HFFc6 (cell line): ENCODE measurements around the gene CLIC3. TPM values are rescaled to one million over a fixed set of nuclear protein-coding genes. Genes with fewer than 3 reads are reported as not detected.

Source experiments
- DNase-seq: peaks from one replicate; pipeline ENCODE4 v3.0.0-alpha.2; 2018
- H3K27ac Mint-ChIP-seq: 2 replicates; pipeline ENCODE4 v1.8.0; 2020; ENCODE audit warnings: mild to moderate bottlenecking, mixed read lengths
- H3K27me3 Mint-ChIP-seq: 2 replicates; pipeline ENCODE4 v1.8.0; 2021; ENCODE audit warnings: mild to moderate bottlenecking, moderate library complexity, mixed read lengths; ENCODE audit not compliant: insufficient read depth
- H3K36me3 Mint-ChIP-seq: 2 replicates; pipeline ENCODE4 v1.8.0; 2021; ENCODE audit warnings: low read depth, mixed read lengths
- H3K4me1 Mint-ChIP-seq: 2 replicates; pipeline ENCODE4 v1.8.0; 2020; ENCODE audit warnings: low read depth, mixed read lengths
- H3K4me3 Mint-ChIP-seq: 2 replicates; pipeline ENCODE4 v1.8.0; 2020; ENCODE audit warnings: mild to moderate bottlenecking, moderate library complexity, mixed read lengths
- H3K9me3 Mint-ChIP-seq: 2 replicates; pipeline ENCODE4 v1.8.0; 2020; ENCODE audit warnings: mild to moderate bottlenecking, mixed read lengths
- total RNA-seq, 6 experiments: library from RNA; stranded (reverse); fragmentation: NEBNext Ultra II Directional; extraction: Animal tissue kit (Norgen Biotek cat#: 25700); gene quantifications; 2 replicates in 1 of 6; 3 replicates in 5 of 6; pipeline ENCODE4 v1.2.3, GENCODE V29; 2021
- TF ChIP-seq, protein P1 (sequence below): fragments of 200-600 bp; sonication (generic); IDR thresholded peaks from 2 replicates; pipeline ENCODE4 v1.5.0; 2021; ENCODE audit warnings: antibody characterized with exemption, mild to moderate bottlenecking

CLIC3 gene
- total RNA-seq, 6 experiments from 2014 or later, result 2.7 to 14.6 (median 4.0) TPM

DNA sequence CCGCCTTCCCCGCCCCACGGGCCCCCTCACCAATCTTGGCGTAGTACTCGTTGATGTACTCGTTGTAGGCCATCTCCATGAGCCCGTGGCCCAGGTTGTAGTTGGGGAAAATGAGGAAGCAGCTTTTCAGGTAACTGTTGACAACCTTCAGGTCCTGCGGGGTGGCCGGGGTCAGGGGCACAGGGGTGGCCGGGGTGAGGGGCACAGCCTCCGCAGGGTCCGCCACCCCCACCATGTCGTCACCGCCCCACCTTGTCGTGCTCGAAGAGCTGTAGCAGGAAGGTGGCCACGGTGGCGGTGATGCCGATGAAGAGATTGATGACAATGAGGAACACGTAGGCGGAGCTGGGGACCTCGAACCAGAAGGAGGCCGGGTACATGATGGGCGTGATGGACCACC, 14.8 kb upstream of the CLIC3 start:
- Mint-ChIP-seq H3K36me3 (peaks cover 9% of the 10 kb centered on the region; the same call in 1 of the 2 replicates), H3K27ac (no peak overlapping the region), H3K4me1 (no peaks in the 10 kb centered on the region), H3K27me3 (no peaks in the 10 kb centered on the region), H3K4me3 (no peak overlapping the region), H3K9me3 (no peaks in the 10 kb centered on the region)
- DNase-seq, result no peak
- TF ChIP-seq, protein P1, sequence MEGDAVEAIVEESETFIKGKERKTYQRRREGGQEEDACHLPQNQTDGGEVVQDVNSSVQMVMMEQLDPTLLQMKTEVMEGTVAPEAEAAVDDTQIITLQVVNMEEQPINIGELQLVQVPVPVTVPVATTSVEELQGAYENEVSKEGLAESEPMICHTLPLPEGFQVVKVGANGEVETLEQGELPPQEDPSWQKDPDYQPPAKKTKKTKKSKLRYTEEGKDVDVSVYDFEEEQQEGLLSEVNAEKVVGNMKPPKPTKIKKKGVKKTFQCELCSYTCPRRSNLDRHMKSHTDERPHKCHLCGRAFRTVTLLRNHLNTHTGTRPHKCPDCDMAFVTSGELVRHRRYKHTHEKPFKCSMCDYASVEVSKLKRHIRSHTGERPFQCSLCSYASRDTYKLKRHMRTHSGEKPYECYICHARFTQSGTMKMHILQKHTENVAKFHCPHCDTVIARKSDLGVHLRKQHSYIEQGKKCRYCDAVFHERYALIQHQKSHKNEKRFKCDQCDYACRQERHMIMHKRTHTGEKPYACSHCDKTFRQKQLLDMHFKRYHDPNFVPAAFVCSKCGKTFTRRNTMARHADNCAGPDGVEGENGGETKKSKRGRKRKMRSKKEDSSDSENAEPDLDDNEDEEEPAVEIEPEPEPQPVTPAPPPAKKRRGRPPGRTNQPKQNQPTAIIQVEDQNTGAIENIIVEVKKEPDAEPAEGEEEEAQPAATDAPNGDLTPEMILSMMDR, result no peak

DNA sequence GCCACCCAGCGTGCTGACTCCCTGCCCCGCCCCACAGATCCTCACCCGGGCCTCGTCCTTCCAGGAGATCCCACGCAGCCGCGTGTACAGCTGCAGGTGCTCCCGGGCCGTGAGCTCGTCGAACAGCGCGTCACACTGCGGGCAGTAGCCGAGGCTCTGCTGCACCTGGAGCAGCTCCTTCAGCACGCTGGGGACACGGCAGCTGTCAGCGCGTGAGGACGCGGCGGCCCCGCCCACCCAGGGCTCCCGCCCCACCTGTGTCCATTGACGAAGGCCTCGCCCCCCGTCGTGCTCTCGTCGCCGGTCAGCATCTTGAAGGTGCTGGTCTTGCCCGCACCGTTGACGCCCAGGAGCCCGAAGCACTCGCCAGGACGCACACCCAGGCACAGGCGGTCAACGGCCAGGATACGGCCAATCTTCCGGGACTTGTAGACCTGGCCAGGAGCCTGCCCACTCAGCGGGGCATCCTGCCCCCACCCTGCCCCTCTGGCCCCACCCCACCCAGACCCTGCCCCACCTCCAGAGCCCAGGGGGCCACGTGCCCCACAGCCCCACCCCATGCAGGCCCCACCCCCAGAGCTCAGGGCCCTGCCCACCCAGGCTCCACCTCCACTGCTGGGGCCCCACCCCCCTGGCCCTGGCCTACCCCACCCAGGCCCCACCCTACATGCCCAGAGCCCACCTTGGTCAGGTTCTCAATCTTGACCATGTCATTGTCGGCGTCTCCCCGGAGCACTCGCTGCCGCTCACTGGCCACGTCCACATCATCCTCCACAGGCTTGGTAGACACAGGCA, 13.8 kb upstream of the CLIC3 start:
- Mint-ChIP-seq H3K36me3 (peaks cover 9% of the 10 kb centered on the region; the same call in 1 of the 2 replicates), H3K27ac (no peak overlapping the region), H3K9me3 (no peaks in the 10 kb centered on the region), H3K27me3 (no peaks in the 10 kb centered on the region), H3K4me1 (no peaks in the 10 kb centered on the region), H3K4me3 (no peak overlapping the region)
- TF ChIP-seq, protein P1, result no peak
- DNase-seq, result no peak

DNA sequence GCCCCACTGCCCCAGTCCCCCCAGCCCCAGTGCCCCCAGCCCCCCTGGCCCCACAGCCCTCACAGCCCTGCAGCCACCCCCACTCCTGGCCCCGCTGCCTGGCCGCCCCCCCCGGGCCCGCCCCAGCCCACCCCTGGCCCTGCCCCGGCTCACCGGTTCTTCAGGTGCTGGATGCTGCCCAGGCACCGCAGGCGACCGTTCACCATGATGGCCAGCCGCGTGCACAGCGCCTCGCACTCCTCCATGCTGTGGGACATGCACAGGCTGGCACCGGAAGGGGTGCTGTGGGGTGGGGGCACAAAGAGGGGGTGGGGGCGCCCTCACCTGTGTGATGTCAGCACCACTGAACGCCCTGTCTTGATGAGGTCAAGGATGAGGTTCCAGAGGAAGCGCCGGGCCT, 12.8 kb upstream of the CLIC3 start:
- Mint-ChIP-seq H3K36me3 (peaks cover 9% of the 10 kb centered on the region; the same call in 1 of the 2 replicates), H3K9me3 (no peaks in the 10 kb centered on the region; the same call in 1 of the 2 replicates), H3K27me3 (no peaks in the 10 kb centered on the region), H3K4me3 (no peak overlapping the region), H3K4me1 (no peaks in the 10 kb centered on the region), H3K27ac (no peak overlapping the region)
- no peak for DNase-seq
- TF ChIP-seq, protein P1, result no peak

DNA sequence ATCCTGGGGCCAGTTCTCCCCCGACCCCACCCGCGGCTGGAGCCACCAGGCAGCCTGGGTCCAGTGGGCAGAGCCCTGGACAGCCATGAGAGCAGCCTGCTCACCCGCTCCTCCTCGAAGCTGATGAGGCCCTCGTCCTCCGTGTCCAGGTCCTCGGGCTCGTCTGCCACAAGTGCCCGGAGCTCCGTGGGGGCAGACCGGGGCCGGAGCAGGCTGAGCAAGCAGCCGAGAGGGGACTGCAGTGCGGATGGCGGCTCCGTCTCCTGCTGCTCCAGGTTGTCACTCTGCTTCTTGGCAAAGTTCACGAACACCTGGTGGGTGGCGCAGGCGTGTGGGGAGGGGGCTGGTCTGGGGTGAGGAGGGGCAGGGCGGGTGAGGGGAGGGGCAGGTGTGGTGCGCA, 11.9 kb upstream of the CLIC3 start:
- Mint-ChIP-seq H3K4me3 (no peak overlapping the region), H3K27ac (no peak overlapping the region), H3K36me3 (peaks cover 9% of the 10 kb centered on the region; the same call in 1 of the 2 replicates), H3K27me3 (no peaks in the 10 kb centered on the region), H3K4me1 (no peaks in the 10 kb centered on the region), H3K9me3 (no peaks in the 10 kb centered on the region; the same call in 1 of the 2 replicates)
- DNase-seq, result no peak
- TF ChIP-seq, protein P1, result no peak

GRCh38 chr9:137007816-137008270, 11.5 kb upstream of the CLIC3 start:
- peaks cover 9% of the 10 kb centered on the region; the same call in 1 of the 2 replicates for H3K36me3 Mint-ChIP-seq
- no peaks in the 10 kb centered on the region for H3K27me3 Mint-ChIP-seq
- DNase-seq, result no peak
- H3K9me3 Mint-ChIP-seq, result no peaks in the 10 kb centered on the region; the same call in 1 of the 2 replicates
- TF ChIP-seq, protein P1, result no peak
- no peaks in the 10 kb centered on the region for H3K4me1 Mint-ChIP-seq
- no peak overlapping the region for H3K27ac Mint-ChIP-seq
- no peak overlapping the region for H3K4me3 Mint-ChIP-seq
